GM19324 (cell line): ENCODE results near the gene TSPAN9.

ENCODE experiments used
- ATAC-seq: cut with Tn5 transposase; IDR thresholded peaks from one replicate; pipeline ENCODE4 v1.9.1; 2021; ENCODE audit warnings: mild to moderate bottlenecking, moderate library complexity; ENCODE audit not compliant: unreplicated experiment, low FRiP score

TSPAN9 gene

DNA sequence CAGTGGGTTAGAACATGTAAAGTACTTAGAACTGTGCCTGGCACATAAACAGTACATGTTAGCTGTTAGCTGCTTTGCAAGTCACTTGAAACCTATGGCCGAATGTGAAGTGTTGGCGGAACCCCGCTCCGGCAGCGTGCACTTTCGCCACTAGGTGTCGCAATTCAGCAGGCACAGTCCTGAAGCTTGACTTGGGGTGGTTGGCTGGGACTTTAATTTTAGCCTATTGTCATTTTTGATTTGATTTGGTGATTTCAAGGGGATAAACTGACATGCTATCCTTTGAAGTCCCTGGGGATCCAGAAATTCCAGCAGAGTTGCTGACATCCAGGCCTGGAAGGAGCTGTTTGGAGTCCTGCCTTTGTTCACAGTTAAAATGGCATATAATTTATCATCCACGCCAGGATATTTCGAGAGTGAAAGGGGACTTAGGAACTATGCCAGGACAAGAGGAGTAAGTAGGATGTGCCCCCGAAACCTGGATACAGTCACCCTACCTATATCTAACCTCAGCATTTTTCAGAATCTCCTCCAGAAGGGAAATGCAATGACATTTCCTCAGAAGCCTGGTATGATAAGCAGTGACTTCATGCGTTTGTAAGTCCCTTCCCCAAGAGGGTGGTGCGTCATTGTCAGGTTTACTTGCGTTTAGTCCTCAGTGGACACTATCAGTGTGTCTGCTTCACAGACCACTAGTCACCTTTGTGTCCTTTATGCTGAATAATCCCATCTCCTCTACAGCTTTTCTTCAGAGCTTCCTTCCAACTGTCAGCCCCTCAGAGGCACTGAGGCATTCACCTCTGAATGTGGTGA, 3.5 kb upstream of the TSPAN9 start:
- ATAC-seq = no peak

DNA sequence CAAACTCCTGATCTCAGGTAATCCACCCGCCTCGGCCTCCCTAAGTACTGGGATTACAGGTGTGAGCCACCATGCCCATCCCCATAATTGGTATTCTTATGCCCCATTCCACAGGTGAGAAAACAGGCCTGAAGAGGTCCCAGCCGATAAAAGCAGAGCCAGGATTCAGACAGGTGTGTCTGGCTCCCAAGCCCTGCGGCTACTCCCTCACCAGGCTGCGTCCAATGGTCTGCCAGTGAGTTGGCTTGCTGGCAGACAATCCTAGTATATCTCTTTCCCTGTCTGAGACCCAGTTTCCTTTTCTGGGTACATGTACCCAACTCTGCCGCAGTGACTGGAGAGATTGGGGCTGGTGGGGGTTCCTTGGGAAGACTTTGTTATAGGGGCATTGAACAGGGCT, 1.9 kb upstream of the TSPAN9 start:
- no peak for ATAC-seq

DNA sequence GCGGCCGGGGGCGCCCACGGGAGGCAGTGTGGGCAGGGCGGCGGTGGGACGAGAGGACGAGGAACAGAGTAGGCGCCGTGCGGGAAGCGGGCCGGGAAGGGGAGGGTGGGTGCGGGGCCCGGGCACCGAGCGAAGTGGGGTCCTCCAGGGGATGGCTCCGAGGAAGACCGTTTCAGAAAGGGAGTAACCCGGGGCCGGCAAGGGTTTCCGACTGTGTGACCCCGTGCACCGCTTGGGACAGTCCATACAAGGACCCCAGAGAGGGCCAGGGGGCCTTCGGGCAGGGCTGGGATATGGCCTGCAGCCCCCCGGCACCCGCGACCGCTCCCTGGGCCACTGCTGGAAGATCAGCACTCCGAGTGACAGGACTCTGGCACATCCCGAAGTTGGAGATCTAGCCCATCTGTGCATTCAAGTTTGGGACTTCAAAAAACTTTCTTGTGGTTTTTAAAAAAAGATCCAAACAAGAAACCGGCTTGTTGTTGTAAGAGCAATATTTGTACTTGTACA, 448 bp downstream of the TSPAN9 start:
- peak; percentile 7 for ATAC-seq

DNA sequence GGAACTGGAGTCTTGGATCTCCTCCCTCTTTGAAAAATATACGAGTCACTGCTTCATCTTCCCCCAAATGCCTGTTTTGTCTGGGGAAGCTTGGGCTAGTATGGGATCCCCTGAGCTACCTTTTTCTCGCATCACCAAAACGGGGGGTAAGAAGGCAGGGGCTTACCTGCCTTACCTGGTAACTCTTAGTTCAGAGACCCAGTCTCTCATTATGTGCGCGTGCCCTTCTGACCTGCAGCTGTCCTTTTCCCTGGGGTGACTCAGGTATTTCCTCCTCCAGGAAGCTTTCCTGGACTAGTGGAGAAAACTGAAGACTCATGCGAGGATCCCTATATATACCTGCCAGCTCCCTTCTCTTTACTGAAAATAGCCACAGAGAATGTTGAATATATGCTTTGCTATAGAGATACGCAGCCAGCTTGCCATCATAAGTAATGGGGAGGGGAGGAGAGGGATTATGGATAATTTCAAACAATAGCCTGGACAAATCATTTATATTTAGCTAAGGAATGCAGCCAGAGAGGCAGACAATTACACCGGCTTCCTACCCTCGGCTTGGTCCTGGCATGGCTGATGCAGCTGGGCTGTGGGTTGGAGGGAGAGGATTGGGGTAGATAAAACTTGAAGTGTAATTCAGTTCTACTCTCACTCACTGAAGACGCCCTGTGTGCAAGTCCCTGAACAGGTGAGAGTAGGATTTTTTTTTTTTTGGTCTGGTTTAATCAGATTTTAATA, 1.1 kb downstream of the TSPAN9 start:
- ATAC-seq = no peak

DNA sequence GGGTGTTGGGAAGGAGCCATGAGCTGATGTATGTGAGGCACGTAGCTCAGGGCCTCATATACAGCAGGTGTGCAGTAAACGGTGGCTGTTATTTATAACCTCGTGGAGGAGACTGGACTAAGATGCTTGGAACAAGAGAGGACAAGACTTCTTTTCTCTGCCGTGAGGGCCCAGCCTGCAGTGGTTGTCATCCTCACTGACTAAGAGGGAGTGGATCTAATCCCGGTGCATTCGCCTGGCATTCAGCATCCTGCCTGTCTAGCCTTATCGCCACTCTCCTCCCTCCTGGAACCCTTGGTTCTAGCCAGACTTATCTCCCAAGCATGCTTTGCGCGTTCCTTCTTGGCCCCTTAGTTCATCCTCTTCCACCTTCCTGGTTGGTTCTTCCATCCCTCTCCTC, 3.9 kb downstream of the TSPAN9 start:
- ATAC-seq = no peak

DNA sequence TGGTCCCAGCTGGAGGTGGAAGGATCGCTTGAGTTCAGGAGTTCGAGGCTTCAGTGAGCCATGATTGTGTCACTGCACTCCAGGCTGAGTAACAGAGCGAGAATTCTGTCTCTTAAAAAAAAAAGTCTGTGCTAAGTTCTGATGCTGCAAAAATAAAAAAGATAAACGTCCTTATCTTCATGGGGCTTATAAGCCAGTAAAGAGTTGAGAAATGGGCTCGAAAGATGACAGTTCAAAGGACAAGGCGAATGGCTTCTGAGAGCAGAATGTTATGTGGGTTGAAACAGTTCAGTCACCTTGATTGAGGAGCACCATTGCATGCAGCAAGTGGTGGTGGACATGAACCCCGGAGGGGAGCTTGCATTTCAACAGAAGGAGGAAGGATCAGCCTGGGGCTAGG, 4.7 kb downstream of the TSPAN9 start:
- ATAC-seq = no peak

DNA sequence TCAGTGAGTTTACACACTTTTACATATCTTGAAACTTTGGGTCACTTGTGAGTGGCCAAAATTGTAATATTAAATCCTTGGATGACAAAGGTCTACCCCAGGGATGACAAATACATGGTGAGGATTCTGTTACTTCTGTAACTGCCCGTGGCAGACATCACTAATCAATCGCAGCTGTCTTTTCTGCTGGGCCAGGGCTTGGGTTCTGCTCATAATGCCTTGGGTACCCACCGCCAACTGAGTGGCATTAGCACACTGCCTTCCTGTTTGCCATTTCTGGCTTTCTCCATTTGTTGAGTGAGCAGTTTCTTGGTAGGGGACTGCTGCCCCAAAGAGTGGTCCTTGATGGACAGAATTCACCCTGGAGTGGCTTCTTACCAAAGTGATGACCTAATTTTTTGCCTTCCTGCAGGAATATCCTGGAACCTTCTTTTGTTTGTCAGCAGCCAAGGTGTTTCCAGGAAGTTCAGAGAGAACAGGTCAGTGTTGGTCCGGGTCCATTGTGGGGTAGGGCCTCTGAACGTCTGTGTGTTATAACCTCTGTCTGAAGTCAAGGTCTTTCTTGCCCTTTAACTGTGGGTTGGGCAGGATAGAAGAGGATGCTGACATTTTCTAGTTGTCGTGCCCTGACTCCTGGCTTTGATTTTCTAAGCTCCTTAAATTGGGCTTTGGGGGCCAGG, 6.2 kb downstream of the TSPAN9 start:
- no peak for ATAC-seq

DNA sequence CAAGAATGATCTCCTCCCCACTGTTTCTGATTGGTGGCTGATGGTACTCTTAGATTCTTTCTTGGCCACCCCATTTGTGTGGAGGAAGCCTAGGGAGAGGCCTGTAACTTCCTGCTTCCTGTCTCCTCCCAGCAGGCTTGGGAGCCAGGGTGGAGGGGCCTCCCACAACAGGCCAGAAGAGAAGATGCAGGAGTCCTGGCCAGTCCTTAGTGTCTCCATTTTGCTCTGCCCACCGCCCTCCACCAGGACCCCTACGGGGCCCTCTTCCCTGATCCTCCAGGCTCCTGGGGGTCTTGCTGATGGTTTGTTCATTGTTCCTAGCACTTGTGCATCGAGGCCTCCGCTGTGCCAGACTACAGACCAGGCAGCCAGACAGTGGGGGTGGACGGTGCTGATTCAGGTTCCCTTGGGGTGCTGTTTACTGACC, 6.8 kb downstream of the TSPAN9 start:
- ATAC-seq = no peak

DNA sequence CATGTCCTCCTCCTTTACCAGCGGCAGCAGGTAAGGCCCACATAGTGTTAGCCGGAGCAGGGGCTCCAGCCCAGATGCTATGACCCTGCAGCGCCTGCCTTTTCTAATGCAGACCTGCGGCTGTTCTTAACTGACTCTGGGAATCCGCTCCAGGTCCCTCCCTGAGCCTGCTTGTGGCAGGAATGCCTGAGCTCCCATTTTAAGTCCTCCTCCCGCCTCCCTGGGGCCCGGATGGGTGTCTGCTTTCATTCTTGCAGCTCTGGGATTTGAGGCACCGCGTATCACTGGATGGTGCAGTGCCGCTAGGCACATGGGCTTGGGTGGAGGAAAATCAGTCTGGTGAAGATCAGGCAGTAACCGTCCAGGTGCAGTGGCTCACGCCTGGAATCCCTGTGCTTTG, 7.6 kb downstream of the TSPAN9 start:
- no peak for ATAC-seq

DNA sequence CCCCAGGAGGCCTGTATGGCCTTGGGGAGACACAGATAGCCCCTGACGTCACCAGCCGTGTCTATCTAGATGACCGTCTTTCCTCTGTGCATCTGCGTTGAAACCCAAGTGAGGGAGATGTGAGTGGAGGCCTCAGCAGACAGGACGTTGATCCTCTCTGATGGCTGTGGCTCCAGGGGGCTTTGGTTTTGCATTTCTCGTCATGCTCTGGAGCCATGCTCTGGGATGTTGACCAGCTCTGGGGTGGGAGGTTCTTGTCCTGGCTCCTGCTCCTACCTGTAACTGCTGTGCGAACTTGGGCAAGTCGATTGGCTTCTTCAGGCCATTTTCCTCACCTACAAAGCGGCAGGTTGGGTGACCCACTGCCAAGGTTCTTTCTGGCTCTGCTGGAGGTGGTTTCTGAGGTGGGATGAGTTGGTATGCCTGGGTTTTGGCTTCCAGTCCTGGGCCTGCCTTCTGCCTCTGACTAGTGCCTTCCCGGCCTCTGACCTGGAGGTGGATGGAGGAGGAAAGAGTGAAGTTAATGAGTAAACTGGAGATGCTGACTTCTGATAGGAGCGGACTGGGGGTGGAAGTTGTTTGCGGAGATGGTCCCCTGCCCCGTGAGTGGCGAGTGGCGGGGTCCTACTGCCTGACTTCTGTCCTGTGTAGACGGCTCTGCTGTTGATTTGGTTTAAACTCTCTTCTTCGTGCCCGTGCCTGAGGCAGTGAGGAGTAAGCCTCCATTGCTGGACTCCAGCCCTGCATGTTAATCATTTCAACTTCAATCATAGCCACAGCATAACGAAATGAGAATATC, 8.4 kb downstream of the TSPAN9 start:
- no peak for ATAC-seq

DNA sequence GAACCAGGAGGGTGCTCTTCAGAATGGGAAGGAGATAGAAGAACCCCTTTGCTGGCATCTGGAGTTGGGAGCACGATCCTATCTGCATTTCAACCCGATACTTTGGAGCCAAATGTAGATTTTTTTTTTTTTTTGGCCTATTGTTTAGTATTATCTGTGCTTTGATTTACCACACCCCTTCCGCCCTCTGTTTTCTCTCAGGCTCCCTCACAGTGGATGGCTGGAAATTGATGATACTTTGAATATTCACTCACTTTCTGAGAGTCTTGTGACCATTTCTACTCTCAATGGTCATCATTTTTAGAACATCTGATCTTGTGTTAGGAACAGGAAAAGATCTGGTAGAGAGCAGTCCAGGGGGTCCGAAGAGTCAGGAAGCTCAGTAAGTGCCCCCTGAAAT, 9.0 kb downstream of the TSPAN9 start:
- no peak for ATAC-seq

DNA sequence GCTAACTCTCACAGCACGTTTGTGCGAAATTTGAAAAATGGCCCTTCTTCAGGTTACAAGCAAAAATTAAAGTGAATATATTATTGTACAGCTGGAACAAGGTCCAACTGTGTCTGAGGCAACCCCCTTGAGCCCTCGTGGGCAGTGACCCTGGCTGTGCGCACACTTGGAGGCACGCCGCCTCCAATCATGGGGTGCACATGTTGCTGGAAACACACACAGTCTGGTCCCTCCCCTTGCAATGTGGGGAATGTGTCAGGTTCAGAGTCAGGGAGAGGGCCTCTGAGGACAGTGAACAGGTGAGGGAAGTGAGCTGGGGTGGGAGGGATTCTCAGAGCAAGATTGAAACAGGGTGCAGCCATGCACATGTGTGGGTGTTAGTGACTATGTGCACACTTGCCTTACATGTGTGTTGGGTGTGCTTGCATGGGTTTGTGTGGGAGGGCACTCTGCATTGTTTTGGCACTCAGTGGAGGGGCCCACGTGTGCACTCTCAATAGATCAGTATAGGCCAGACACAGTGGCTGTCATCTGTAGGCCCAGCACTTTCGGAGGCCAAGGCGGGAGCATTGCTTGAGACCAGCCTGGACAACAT, 9.6 kb downstream of the TSPAN9 start:
- no peak for ATAC-seq

DNA sequence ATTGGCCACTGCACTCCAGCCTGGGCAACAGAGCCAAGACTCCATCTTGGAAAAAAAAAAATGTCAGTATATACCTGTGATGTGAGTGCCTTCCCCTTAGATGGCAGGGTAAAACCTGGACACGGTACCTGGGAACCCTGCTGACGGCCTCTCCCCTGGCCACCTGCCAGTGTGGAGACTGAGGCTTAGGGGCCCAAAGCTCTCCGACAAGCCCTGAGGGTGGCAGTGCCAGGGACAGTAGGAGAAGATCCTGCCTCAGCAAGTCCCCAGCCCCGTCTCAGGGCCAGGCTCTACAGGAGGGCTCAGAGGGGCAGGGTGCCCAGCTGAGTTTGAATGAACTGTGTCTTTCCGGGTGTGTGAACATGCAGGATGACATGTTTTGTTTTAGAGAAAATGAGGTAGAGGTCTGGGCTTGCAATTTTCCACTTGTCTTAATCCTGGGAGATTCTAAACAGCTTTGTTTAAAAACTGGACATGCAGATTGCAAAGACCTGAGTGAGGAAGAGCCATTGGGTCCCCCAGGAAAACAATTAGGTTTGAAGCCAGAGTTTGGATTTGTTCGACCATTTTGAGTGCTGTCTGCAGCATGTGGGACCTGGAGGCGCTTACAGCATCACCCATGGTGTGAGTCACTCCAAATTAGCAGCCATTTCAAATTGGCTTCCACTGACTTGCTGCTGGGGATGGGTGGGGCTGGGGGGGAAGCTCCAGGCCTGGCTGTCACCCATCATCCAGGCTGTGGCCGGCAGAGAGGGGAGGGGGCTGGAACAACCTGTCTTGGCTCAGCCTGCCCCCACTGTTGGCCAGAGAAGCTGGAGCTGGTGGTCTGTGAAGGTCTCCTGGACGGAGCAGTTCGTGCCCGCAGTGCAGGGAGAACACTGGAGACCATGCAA, 10.8 kb downstream of the TSPAN9 start:
- no peak for ATAC-seq

DNA sequence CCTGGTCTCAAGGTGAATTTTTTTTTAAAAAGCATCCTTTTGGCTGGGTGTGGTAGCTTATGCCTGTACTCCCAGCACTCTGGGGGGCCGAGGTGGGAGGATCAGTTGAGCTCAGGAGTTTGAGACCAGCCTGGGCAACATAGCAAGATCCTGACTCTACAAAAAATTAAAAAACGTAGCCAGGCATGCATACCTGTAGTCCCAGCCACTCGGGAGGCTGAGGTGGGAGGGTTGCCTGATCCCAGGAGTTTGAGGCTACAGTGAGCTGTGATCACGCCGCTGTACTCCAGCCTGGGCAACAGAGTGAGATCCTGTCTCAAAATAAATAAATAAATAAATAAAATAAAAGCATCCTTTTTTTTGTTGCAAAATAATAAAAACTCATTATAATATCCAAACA, 12.4 kb downstream of the TSPAN9 start:
- ATAC-seq = no peak

DNA sequence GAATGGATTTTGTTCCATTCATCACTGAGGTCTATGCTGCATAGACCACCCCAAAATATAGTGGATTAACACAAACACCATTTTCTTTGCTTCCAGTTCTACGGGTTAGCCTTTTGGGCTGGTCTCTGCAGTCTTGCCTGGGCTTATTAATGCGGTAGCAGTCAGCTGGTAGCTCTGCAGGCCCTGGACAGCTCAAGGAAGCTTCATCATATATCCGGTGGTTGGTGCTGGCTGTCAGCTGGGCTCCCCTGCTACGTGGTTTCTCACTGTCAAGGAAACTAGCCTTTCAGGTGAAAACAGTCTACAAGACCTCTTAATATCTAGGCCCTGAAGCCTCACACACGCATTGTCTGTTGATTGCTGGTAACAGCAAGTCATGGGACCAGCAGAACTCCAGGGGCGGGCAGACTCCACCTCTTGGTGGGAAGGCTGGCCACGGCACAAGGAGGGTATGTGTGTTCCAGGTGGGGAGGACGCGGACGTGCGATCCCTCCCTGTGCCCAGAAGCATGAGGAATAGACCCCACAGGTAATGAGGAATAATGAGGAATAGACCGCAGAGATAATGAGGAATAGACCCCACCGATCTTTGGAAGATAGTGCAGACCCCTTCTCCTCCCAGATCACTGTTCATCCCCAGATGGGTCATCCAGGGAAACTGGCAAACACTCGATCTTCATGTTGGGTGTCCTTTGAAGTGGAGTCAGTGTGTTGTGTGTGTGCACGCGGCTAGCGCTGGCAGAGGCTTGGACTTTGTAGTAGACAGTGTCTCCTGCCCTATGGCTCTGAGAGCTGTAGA, 13.3 kb downstream of the TSPAN9 start:
- ATAC-seq = no peak

DNA sequence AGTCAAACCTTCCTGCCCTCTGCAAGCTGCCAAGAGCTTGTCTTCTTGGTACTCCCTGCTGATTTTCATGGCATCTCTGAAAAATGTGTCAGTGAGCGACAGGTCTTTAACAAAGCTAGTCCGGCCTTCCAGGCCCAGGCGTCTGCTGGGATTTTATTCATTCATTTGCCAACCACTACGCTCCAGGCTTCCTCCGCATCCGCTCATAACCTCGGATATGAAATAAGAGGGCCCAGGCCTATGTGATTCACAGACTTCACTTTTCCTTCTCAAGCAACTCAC, 13.8 kb downstream of the TSPAN9 start:
- no peak for ATAC-seq

DNA sequence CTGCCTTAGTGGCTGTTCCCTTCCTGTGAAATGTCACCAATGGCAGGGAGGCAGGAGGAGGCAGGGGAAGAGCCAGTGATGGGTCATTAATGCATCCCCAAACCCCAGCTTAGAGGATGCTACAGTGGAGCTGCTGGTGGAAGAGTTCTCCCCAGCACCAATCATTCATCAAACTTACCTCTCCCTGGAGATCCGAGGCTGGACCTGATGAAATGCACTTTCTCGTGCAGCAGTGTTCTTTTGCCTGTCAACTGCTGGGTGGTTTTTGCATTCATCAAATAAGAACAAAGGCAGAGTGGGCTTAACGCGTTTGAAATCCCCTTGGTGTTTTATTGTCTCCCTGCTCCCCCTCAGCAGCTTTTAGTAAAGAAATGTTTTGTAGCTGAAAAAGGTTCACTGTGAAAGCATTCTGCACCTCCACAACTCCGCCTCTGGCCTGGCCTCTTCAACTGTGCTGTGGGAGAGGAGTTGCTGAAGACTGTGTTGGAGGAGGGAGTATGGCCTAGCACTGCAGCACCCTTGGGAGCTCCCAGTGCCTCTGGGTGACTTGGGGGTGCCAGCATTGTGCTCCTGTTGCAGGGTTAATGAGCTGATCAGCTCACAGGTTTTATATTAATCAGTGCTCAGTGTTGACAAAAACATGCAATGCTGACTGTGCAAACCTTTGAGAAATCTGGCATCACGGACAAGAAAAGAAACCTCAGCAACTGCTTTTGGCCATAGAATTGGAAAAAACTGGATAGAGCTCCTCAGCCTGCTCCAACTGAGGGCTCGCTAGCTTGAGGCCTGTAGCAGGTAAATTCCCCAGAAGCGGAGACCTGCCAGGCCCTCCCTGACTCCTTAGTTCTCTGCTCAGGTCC, 14.4 kb downstream of the TSPAN9 start:
- ATAC-seq = no peak

DNA sequence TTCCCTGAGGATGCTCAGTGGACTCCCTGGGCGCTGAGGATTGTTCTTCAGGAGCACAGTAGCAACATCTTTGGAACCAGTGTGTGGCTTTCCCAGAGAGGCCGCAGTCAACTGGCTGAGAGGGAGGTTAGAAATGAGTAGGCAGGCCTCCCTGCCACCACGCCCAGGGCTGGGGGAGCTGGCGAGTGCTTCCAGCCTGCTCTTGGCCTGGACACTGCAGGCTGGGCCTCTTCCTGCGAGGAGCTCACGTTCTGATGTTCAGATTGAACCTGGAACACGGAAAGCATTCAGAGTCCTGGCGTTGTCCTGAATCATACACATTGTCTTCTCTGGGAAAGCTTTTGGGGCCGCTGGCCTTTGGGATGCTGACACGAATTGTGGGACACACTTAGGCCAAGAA, 15.6 kb downstream of the TSPAN9 start:
- ATAC-seq = no peak
